ENCODE measurements around the gene COL13A1. TPM values are rescaled to one million over a fixed set of nuclear protein-coding genes. Genes with fewer than 3 reads are reported as not detected.

COL13A1 gene
- total RNA-seq, 1 experiment from 2014 or later, result 3.6 TPM

DNA sequence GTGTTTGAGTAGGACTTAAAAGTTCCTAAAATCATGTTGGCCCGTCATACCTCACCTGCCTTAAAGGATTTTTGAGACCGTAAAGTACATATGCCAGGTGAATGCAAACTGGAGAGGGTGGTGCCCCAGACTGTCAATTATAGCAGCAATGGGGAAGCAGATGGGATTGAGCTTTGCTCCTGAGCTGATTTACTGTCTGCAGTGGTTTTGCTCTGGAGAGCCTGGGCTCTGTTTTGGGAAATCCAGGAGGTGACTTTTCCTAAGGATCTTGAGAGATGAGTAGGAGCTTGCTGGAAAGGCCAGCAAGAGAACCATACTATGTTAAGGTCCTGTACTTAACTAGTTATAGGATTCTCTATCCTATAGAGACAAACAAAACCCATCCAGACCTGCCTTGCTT is 43.0 kb downstream of the COL13A1 start:
- Histone ChIP-seq H3K27ac (ENCODE audit: insufficient read length, low read depth, low read length) (no peak overlapping the region), H3K23ac (ENCODE audit: insufficient read length, low read depth, low read length) (no peak overlapping the region), H3K4me2 (ENCODE audit: insufficient read depth, insufficient read length, low read length) (no peak overlapping the region), H3K4ac (ENCODE audit: low read depth, low read length) (no peak overlapping the region), H4K91ac (ENCODE audit: insufficient read length, low read depth, low read length) (no peak overlapping the region), H2BK5ac (ENCODE audit: insufficient read length, low read length) (no peak overlapping the region), H3K9ac (ENCODE audit: extremely low read depth, insufficient read length, low read length) (no peak overlapping the region), H4K20me1 (ENCODE audit: control insufficient read depth, insufficient read depth, insufficient read length) (no peaks in the 10 kb centered on the region), H2BK15ac (ENCODE audit: low read depth, low read length) (no peak overlapping the region), H3K27me3 (ENCODE audit: insufficient read depth, low read length) (no peaks in the 10 kb centered on the region), H2AK5ac (ENCODE audit: insufficient read length, low read length) (no peak overlapping the region), H3K4me1 (ENCODE audit: insufficient read depth, low read length) (peaks cover 29% of the 10 kb centered on the region), H3K18ac (ENCODE audit: insufficient read length, low read depth, low read length) (no peak overlapping the region), H3K79me2 (ENCODE audit: insufficient read depth, low read length) (no peaks in the 10 kb centered on the region), H4K5ac (ENCODE audit: insufficient read length, low read depth, low read length) (no peak overlapping the region), H3K14ac (ENCODE audit: insufficient read depth, low read length) (no peak overlapping the region), H3K79me1 (ENCODE audit: insufficient read depth, low read depth, low read length, poor library complexity, severe bottlenecking) (no peaks in the 10 kb centered on the region), H2BK120ac (ENCODE audit: low read depth, low read length, poor library complexity, severe bottlenecking) (no peak overlapping the region), H2BK20ac (ENCODE audit: low read depth, low read length, poor library complexity, severe bottlenecking) (no peak overlapping the region), H3T11ph (ENCODE audit: low read length) (no peak overlapping the region), H3K23me2 (ENCODE audit: insufficient read length, low read depth, low read length, poor library complexity, severe bottlenecking) (no peaks in the 10 kb centered on the region), H4K8ac (replicated peaks; ENCODE audit: insufficient read length, low read depth, low read length) (no peak overlapping the region), H2BK12ac (ENCODE audit: insufficient read length, low read depth, low read length) (no peak overlapping the region), H3K56ac (ENCODE audit: insufficient read length, low read depth, low read length) (no peak overlapping the region), H3K9me3 (ENCODE audit: control insufficient read depth, low read depth, low read length) (no peaks in the 10 kb centered on the region), H2AFZ (ENCODE audit: low read length) (no peak overlapping the region)
- Mint-ChIP-seq H3K9me3 (no peaks in the 10 kb centered on the region), H3K4me1 (peaks cover 59 to 77% of the 10 kb centered on the region in 2 experiments), H3K36me3 (ENCODE audit: insufficient read depth in 1 of 3, low read depth in 3 of 3) (no peaks in the 10 kb centered on the region), H3K4me3 (no peak overlapping the region), H3K27me3 (ENCODE audit: low read depth) (peaks cover 6% of the 10 kb centered on the region), H3K27ac (peak overlapping the region in 1 of 3 experiments; percentile 34; a peak in 2 of 7 replicates)
- no peak for DNase-seq
- TF ChIP-seq, protein P1, sequence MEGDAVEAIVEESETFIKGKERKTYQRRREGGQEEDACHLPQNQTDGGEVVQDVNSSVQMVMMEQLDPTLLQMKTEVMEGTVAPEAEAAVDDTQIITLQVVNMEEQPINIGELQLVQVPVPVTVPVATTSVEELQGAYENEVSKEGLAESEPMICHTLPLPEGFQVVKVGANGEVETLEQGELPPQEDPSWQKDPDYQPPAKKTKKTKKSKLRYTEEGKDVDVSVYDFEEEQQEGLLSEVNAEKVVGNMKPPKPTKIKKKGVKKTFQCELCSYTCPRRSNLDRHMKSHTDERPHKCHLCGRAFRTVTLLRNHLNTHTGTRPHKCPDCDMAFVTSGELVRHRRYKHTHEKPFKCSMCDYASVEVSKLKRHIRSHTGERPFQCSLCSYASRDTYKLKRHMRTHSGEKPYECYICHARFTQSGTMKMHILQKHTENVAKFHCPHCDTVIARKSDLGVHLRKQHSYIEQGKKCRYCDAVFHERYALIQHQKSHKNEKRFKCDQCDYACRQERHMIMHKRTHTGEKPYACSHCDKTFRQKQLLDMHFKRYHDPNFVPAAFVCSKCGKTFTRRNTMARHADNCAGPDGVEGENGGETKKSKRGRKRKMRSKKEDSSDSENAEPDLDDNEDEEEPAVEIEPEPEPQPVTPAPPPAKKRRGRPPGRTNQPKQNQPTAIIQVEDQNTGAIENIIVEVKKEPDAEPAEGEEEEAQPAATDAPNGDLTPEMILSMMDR (conservative IDR thresholded peaks at IDR 0.05), result no peak
- no CpG with 5 or more reads among the region's 2 CpGs for WGBS (ENCODE audit: extremely low coverage, insufficient read length, low lambda C conversion rate)

Data from H9 (cell line).